ENCODE results near the gene GFM1. TPM values are rescaled to one million over a fixed set of nuclear protein-coding genes. Genes with fewer than 3 reads are reported as not detected.

GFM1 gene
- total and polyA plus RNA-seq, 2 donors (not counting 3 experiments of a cell fraction or from before 2014, with no cell fraction given): 14.9 to 68.6 TPM

DNA sequence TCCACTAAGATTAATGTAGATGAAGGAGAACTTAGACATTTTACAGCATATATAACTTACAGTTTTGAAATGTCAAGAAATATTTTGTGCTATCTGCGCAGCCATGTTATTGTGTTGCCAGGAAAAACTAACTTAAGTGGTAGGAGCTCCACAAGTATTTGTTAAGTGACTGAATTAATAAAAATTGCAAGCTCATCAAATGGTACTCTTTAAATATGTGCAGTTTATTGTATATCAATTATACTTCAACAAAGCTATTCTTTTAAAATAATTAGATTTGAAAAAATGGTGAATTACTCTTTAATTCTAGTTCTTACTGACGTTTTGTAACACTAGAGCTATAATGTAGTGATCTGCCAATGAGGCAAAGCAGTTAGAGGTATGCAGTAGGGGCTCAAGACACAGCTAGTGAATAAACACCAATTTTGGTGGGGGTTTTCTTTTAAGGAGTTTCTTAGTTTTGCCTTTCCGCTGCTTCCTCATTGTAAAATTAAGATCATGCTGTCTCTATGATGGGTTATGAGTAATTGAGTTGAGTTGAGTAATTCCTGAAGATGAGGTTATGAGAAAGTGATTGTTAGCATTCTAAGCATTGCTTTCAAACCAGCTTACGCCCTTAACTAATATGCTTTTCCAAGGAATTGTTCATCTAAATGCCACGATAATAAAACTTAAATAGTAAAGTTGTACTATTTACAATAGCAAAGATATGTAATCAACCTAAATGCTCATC is 39.1 kb downstream of the GFM1 start:
- no peak for FAIRE-seq
- H3K9ac ChIP-seq (replicated peaks; ENCODE audit: extremely low read depth, insufficient read depth, low read length): no peak overlapping the region
- TF ChIP-seq FOS (IDR thresholded peaks at IDR 0.05; ENCODE audit: borderline replicate concordance, insufficient read depth, low read length): no peak
- no peak for TF ChIP-seq GATA2 (IDR thresholded peaks at IDR 0.05; ENCODE audit: insufficient read depth, insufficient read length, low read depth, low read length)
- TF ChIP-seq, protein P1, sequence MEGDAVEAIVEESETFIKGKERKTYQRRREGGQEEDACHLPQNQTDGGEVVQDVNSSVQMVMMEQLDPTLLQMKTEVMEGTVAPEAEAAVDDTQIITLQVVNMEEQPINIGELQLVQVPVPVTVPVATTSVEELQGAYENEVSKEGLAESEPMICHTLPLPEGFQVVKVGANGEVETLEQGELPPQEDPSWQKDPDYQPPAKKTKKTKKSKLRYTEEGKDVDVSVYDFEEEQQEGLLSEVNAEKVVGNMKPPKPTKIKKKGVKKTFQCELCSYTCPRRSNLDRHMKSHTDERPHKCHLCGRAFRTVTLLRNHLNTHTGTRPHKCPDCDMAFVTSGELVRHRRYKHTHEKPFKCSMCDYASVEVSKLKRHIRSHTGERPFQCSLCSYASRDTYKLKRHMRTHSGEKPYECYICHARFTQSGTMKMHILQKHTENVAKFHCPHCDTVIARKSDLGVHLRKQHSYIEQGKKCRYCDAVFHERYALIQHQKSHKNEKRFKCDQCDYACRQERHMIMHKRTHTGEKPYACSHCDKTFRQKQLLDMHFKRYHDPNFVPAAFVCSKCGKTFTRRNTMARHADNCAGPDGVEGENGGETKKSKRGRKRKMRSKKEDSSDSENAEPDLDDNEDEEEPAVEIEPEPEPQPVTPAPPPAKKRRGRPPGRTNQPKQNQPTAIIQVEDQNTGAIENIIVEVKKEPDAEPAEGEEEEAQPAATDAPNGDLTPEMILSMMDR (IDR thresholded peaks at IDR 0.05; ENCODE audit: extremely low read depth in 1 of 2, insufficient read depth in 1 of 2, low read depth in 1 of 2, low read length in 2 of 2): no peak
- TF ChIP-seq POLR2A (IDR thresholded peaks at IDR 0.05; ENCODE audit: low read depth, low read length): no peak
- TF ChIP-seq POLR2AphosphoS5 (IDR thresholded peaks at IDR 0.05; ENCODE audit: insufficient read depth, low read depth, low read length): no peak
- no peak for TF ChIP-seq EZH2 (IDR thresholded peaks at IDR 0.05; ENCODE audit: borderline replicate concordance, low read depth, low read length, severe bottlenecking)
- TF ChIP-seq, protein P2, sequence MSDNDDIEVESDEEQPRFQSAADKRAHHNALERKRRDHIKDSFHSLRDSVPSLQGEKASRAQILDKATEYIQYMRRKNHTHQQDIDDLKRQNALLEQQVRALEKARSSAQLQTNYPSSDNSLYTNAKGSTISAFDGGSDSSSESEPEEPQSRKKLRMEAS (IDR thresholded peaks at IDR 0.05; ENCODE audit: insufficient read depth, insufficient read length): no peak
- no peak for TF ChIP-seq MYC (IDR thresholded peaks at IDR 0.05; ENCODE audit: low read depth, low read length)
- TF ChIP-seq JUN (IDR thresholded peaks at IDR 0.05; ENCODE audit: borderline replicate concordance, insufficient read depth, insufficient read length, low read depth): no peak
- ChIA-PET CTCF (interaction anchor here (1.1 to 1.3 kb wide), 2 partner anchors 11 to 44 kb away, joined by 4 read pairs; partner anchors contain the start of gene LXN), POLR2A (interaction anchor here (0.5 kb wide), 1 partner anchor 47 kb away, joined by 13 read pairs; no protein-coding TSS in a partner anchor)
- no peak overlapping the region for H3K27ac ChIP-seq (ENCODE audit: insufficient read depth, low read depth, low read length)
- dilution Hi-C loops (cut with MboI; ENCODE audit: extremely low pct_ligation_motif_present, low sequenced_read_pairs) (no loop called here), intact Hi-C loops (cut with micrococcal nuclease) (no loop called here)
- H3K9me1 ChIP-seq (replicated peaks; ENCODE audit: control insufficient read depth, extremely low read depth, insufficient read depth, low read length): no peaks in the 10 kb centered on the region
- peaks cover 0 to 6% of the 10 kb centered on the region in 2 experiments for H3K36me3 ChIP-seq (ENCODE audit: control insufficient read depth in 2 of 2, extremely low read depth in 1 of 2, insufficient read depth in 2 of 2, low read length in 2 of 2)
- H4K20me1 ChIP-seq (replicated peaks; ENCODE audit: control insufficient read depth, extremely low read depth, insufficient read depth, low read length): no peaks in the 10 kb centered on the region
- no peaks in the 10 kb centered on the region for H3K79me2 ChIP-seq (ENCODE audit: control insufficient read depth, insufficient read depth, low read length)
- DNase-seq (ENCODE audit: low read depth, low spot score): no peak
- H3K9me3 ChIP-seq (replicated peaks; ENCODE audit: control insufficient read depth, insufficient read depth, low read length): no peaks in the 10 kb centered on the region
- H3K4me3 ChIP-seq (replicated peaks in 1 of 3; ENCODE audit: insufficient read depth in 1 of 3, low read depth in 1 of 3, low read length in 3 of 3): no peak overlapping the region
- H2AFZ ChIP-seq (ENCODE audit: low read depth, low read length): no peak overlapping the region
- no TSS peak for BruUV-seq (replicated peaks)
- no peaks in the 10 kb centered on the region for H3K27me3 ChIP-seq (ENCODE audit: control insufficient read depth in 2 of 2, insufficient read depth in 2 of 2, low read length in 2 of 2)
- peaks cover 17% of the 10 kb centered on the region for H3K4me1 ChIP-seq (ENCODE audit: control insufficient read depth, extremely low read depth, insufficient read depth, low read length)
- H3K4me2 ChIP-seq (ENCODE audit: insufficient read depth, low read length): no peak overlapping the region

All from endothelial cell of umbilical vein (primary cell).